HCT116 (cell line): ENCODE results near the gene CAPZB. TPM values are rescaled to one million over a fixed set of nuclear protein-coding genes. Genes with fewer than 3 reads are reported as not detected.

Experiments
- ATAC-seq: fragments of 200-7000 bp; cut with Tn5 transposase; 2 replicates; pipeline ENCODE4 v1.9.1; 2020; ENCODE audit warnings: mild to moderate bottlenecking, moderate library complexity
- BruUV-seq: library from RNA; stranded (reverse); fragments of 400-500 nt; replicated peaks from 2 replicates; lab custom pipeline; 2021; lab: Mats Ljungman, UMichigan
- CTCF ChIA-PET: fragments of 300-600 bp; sonication (Branson Sonifier 250); formaldehyde crosslinking; loops from one replicate; lab custom pipeline; 2021; ENCODE audit warnings: antibody characterized with exemption; lab: Charles Lee
- POLR2A ChIA-PET: fragments of 300-600, 350-600 bp; sonication (Branson Sonifier 250); formaldehyde crosslinking; loops from one replicate; lab custom pipeline; 2021; ENCODE audit warnings: antibody characterized with exemption; lab: Charles Lee
- RAD21 ChIA-PET, 2 experiments: fragments of 300-600 bp; sonication (Branson Sonifier 250); formaldehyde crosslinking; loops; one replicate each; lab custom pipeline; 2023; ENCODE audit warnings: low total read pairs in 2 of 2; ENCODE audit not compliant: uncharacterized antibody in 2 of 2, unreplicated experiment in 2 of 2, low non-redundant PET in 1 of 2; lab: Charles Lee
- DNase-seq: peaks from one replicate; pipeline ENCODE4 v3.0.0-alpha.2; 2010; ENCODE audit warnings: low read depth, low spot score
- H2AFZ ChIP-seq: fragments of 200-600 bp; shearing (Covaris generic), sonication (generic); 2 replicates; pipeline ENCODE4 v1.6.1; 2017; ENCODE audit warnings: low read depth, mixed run types, mixed read lengths, antibody characterized with exemption, low read length; ENCODE audit not compliant: poor library complexity, severe bottlenecking
- H3K27ac ChIP-seq: 2 replicates; pipeline ENCODE4 v1.5.1; 2012; ENCODE audit warnings: low read depth, low read length
- H3K27me3 ChIP-seq: fragments of 200-600 bp; sonication (generic); 2 replicates; pipeline ENCODE4 v1.6.1; 2016; ENCODE audit warnings: mixed run types, low read length, mixed read lengths; ENCODE audit not compliant: insufficient read depth
- H3K36me3 ChIP-seq, 2 experiments: fragments of 200-500 bp in 1 of 2; fragments of 200-600 bp in 1 of 2; sonication (Bioruptor generic) in 1 of 2; sonication (generic) in 1 of 2; 2 replicates each; pipeline versions ENCODE4 v1.5.1 to v1.6.1; 2014 to 2016; ENCODE audit warnings: low read length in 2 of 2, inconsistent platforms in 1 of 2, mixed read lengths in 1 of 2, mixed run types in 1 of 2; ENCODE audit not compliant: insufficient read depth in 2 of 2, control insufficient read depth in 1 of 2
- H3K4me1 ChIP-seq, 2 experiments: fragments of 200-600 bp in 1 of 2; sonication (generic) in 1 of 2; 2 replicates each; pipeline versions ENCODE4 v1.5.1 to v1.6.1; 2012 to 2017; ENCODE audit warnings: low read length in 2 of 2, inconsistent platforms in 1 of 2, mild to moderate bottlenecking in 1 of 2, mixed read lengths in 1 of 2, mixed run types in 1 of 2, moderate library complexity in 1 of 2; ENCODE audit not compliant: insufficient read depth in 2 of 2, control insufficient read depth in 1 of 2
- H3K4me2 ChIP-seq: fragments of 200-600 bp; sonication (generic); 2 replicates; pipeline ENCODE4 v1.6.1; 2017; ENCODE audit warnings: mixed run types, low read length, mixed read lengths
- H3K4me3 ChIP-seq, 2 experiments: fragments of 200-600 bp in 1 of 2; sonication (generic) in 1 of 2; replicated peaks in 1 of 2; 2 replicates each; pipeline ENCODE4 v1.5.1; 2011 to 2016; ENCODE audit warnings: low read length in 2 of 2, control low read depth in 1 of 2, low read depth in 1 of 2, mild to moderate bottlenecking in 1 of 2, mixed read lengths in 1 of 2, mixed run types in 1 of 2
- H3K79me2 ChIP-seq: fragments of 200-600 bp; sonication (generic); 2 replicates; pipeline ENCODE4 v1.6.1; 2017; ENCODE audit warnings: mild to moderate bottlenecking, mixed run types, low read length, moderate library complexity, mixed read lengths; ENCODE audit not compliant: insufficient read depth
- H3K9ac ChIP-seq: fragments of 200-600 bp; sonication (generic); 2 replicates; pipeline ENCODE4 v1.6.1; 2016; ENCODE audit warnings: low read length, mixed read lengths
- H3K9me2 ChIP-seq: fragments of 200-600 bp; sonication (generic), shearing (Covaris generic); 2 replicates; pipeline ENCODE4 v1.6.1; 2017; ENCODE audit warnings: mixed run types, mild to moderate bottlenecking, moderate library complexity; ENCODE audit not compliant: insufficient read depth
- H3K9me3 ChIP-seq, 2 experiments: fragments of 200-500 bp in 1 of 2; fragments of 200-600 bp in 1 of 2; sonication (Bioruptor generic) in 1 of 2; sonication (generic) in 1 of 2; 2 replicates each; pipeline ENCODE4 v1.6.1; 2014 to 2017; ENCODE audit warnings: low read length in 2 of 2, mixed read lengths in 2 of 2, inconsistent platforms in 1 of 2, low read depth in 1 of 2, mild to moderate bottlenecking in 1 of 2, mixed run types in 1 of 2, moderate library complexity in 1 of 2; ENCODE audit not compliant: control insufficient read depth in 1 of 2, insufficient read depth in 1 of 2
- H4K20me1 ChIP-seq: fragments of 200-600 bp; sonication (generic), shearing (Covaris generic); 2 replicates; pipeline ENCODE4 v1.6.1; 2017; ENCODE audit warnings: mixed run types, mild to moderate bottlenecking, moderate library complexity; ENCODE audit not compliant: insufficient read depth
- ATF3 ChIP-seq: IDR thresholded peaks from 2 replicates; pipeline ENCODE4 v1.6.1; 2012
- CEBPB ChIP-seq: IDR thresholded peaks from 2 replicates; pipeline ENCODE4 v1.6.1; 2012; ENCODE audit warnings: low read depth
- CTCF ChIP-seq, 3 experiments: fragments of 200-600 bp in 1 of 3; sonication (generic) in 1 of 3; IDR thresholded peaks in 2 of 3; conservative IDR thresholded peaks in 1 of 3; 2 replicates each; pipeline ENCODE4 v1.5.1; 2012 to 2017; ENCODE audit warnings: low read depth in 2 of 3, low read length in 2 of 3, antibody characterized with exemption in 1 of 3, borderline replicate concordance in 1 of 3, control low read depth in 1 of 3, mild to moderate bottlenecking in 1 of 3, mixed read lengths in 1 of 3, mixed run types in 1 of 3, moderate library complexity in 1 of 3; ENCODE audit not compliant: insufficient read depth in 1 of 3
- EGR1 ChIP-seq: IDR thresholded peaks from 2 replicates; pipeline ENCODE4 v1.6.1; 2012; ENCODE audit warnings: low read depth
- ELF1 ChIP-seq: IDR thresholded peaks from 2 replicates; pipeline ENCODE4 v1.6.1; 2012; ENCODE audit warnings: low read depth, borderline replicate concordance
- EZH2phosphoT487 ChIP-seq: fragments of 200-600 bp; IDR thresholded peaks from 2 replicates; pipeline ENCODE4 v1.6.1; 2018; ENCODE audit warnings: antibody characterized with exemption, borderline replicate concordance
- FOSL1 ChIP-seq: IDR thresholded peaks from 2 replicates; pipeline ENCODE4 v1.6.1; 2012; ENCODE audit warnings: low read depth
- JUND ChIP-seq: IDR thresholded peaks from 2 replicates; pipeline ENCODE4 v1.6.1; 2012
- POLR2A ChIP-seq: IDR thresholded peaks from 2 replicates; pipeline ENCODE4 v1.7.0; 2011; ENCODE audit warnings: borderline replicate concordance; ENCODE audit not compliant: insufficient read depth, insufficient read length; ENCODE audit errors: extremely low read depth
- POLR2AphosphoS5 ChIP-seq: IDR thresholded peaks from 2 replicates; pipeline ENCODE4 v1.6.1; 2011; ENCODE audit warnings: mild to moderate bottlenecking, low read depth, low read length, moderate library complexity
- RAD21 ChIP-seq: IDR thresholded peaks from 2 replicates; pipeline ENCODE4 v1.6.1; 2012; ENCODE audit warnings: low read depth, mild to moderate bottlenecking
- REST ChIP-seq: IDR thresholded peaks from 2 replicates; pipeline ENCODE4 v1.6.1; 2012; ENCODE audit warnings: low read depth
- SP1 ChIP-seq: IDR thresholded peaks from 2 replicates; pipeline ENCODE4 v1.6.1; 2012; ENCODE audit warnings: low read depth
- TCF7L2 ChIP-seq: IDR thresholded peaks from 2 replicates; pipeline ENCODE4 v1.7.0; 2011; ENCODE audit warnings: borderline replicate concordance, inconsistent platforms; ENCODE audit not compliant: insufficient read depth, insufficient read length; ENCODE audit errors: extremely low read depth
- YY1 ChIP-seq: IDR thresholded peaks from 2 replicates; pipeline ENCODE4 v1.6.1; 2011; ENCODE audit warnings: low read length, low read depth, moderate library complexity, mild to moderate bottlenecking; ENCODE audit not compliant: insufficient replicate concordance; ENCODE audit errors: extremely low read depth
- ZFX ChIP-seq: fragments of 450-650 bp; IDR thresholded peaks from 2 replicates; pipeline ENCODE4 v1.6.1; 2017
- ZNF274 ChIP-seq: fragments of 200-500 bp; sonication (Bioruptor generic); IDR thresholded peaks from 2 replicates; pipeline ENCODE4 v1.6.1; 2014; ENCODE audit warnings: mild to moderate bottlenecking, low read depth, low read length, inconsistent platforms
- intact Hi-C: fragments of 100-400 bp; cut with micrococcal nuclease; formaldehyde crosslinking; loops from 2 replicates; pipeline ENCODE4 v1.10.0; 2022
- total RNA-seq: library from RNA; stranded (reverse); gene quantifications from one replicate; pipeline ENCODE4 v1.2.1, GENCODE V29; 2021; ENCODE audit not compliant: unreplicated experiment

CAPZB gene
- total RNA-seq, 1 experiment from 2014 or later: 203 TPM

- no peak for TF ChIP-seq CTCF (IDR thresholded peaks at IDR 0.05 in 2 of 3, conservative IDR thresholded peaks at IDR 0.05 in 1 of 3; ENCODE audit: borderline replicate concordance in 1 of 3, insufficient read depth in 1 of 3, low read depth in 2 of 3, low read length in 2 of 3)
- no peak for TF ChIP-seq ZNF274
Observed at GRCh38 chr1:19397217-19397945, 88.0 kb downstream of the CAPZB start (continued).

GRCh38 chr1:19396280-19396679 lies 89.1 kb downstream of the CAPZB start:
- TF ChIP-seq SP1: no peak
- TF ChIP-seq YY1: no peak
- TF ChIP-seq POLR2A: no peak
- no peak for TF ChIP-seq FOSL1
- no peak for TF ChIP-seq RAD21
- no peak for TF ChIP-seq ATF3
- TF ChIP-seq POLR2AphosphoS5: no peak
- TF ChIP-seq ELF1: no peak
- TF ChIP-seq JUND: no peak
- no peak for TF ChIP-seq ZFX
- TF ChIP-seq TCF7L2: no peak
- TF ChIP-seq CTCF (IDR thresholded peaks at IDR 0.05 in 2 of 3, conservative IDR thresholded peaks at IDR 0.05 in 1 of 3; ENCODE audit: borderline replicate concordance in 1 of 3, insufficient read depth in 1 of 3, low read depth in 2 of 3, low read length in 2 of 3): no peak
- TF ChIP-seq CEBPB: no peak
- no peak for TF ChIP-seq REST
- no peak for TF ChIP-seq EZH2phosphoT487
- no peak for TF ChIP-seq ZNF274
- TF ChIP-seq EGR1: no peak
- H3K9ac ChIP-seq: no peak overlapping the region
- CTCF ChIA-PET: no interaction called here

More at GRCh38 chr1:19396280-19396679, 89.1 kb downstream of the CAPZB start:
- H3K36me3 ChIP-seq: no peaks in the 10 kb centered on the region
- no TSS peak for BruUV-seq
- H3K27ac ChIP-seq: no peak overlapping the region
- no peaks in the 10 kb centered on the region; the same call in 1 of the 2 replicates for H4K20me1 ChIP-seq
- ATAC-seq (no peak), DNase-seq (no peak)
- intact Hi-C loops: no loop called here
- no peaks in the 10 kb centered on the region for H3K9me2 ChIP-seq
- POLR2A ChIA-PET: no interaction called here
- H3K9me3 ChIP-seq: no peaks in the 10 kb centered on the region
- H3K4me2 ChIP-seq: no peak overlapping the region
- RAD21 ChIA-PET: no interaction called here
- H2AFZ ChIP-seq: no peak overlapping the region
- H3K4me3 ChIP-seq: no peak overlapping the region
- H3K79me2 ChIP-seq: peaks cover 63% of the 10 kb centered on the region
- H3K4me1 ChIP-seq: peaks cover 0 to 7% of the 10 kb centered on the region in 2 experiments; a peak in 1 of 4 replicates
- no peaks in the 10 kb centered on the region for H3K27me3 ChIP-seq
